GM21528 (cell line): ENCODE results near the gene ERC1.
"Not testable (repeated sequence)": the region's sequence is repeated elsewhere in the genome, so short reads cannot be mapped to it uniquely, and the experiment has no call there.

Experiments
- ATAC-seq: cut with Tn5 transposase; IDR thresholded peaks from one replicate; pipeline ENCODE4 v1.9.1; 2021; ENCODE audit warnings: mild to moderate bottlenecking, moderate library complexity; ENCODE audit not compliant: unreplicated experiment, low FRiP score

ERC1 gene

DNA sequence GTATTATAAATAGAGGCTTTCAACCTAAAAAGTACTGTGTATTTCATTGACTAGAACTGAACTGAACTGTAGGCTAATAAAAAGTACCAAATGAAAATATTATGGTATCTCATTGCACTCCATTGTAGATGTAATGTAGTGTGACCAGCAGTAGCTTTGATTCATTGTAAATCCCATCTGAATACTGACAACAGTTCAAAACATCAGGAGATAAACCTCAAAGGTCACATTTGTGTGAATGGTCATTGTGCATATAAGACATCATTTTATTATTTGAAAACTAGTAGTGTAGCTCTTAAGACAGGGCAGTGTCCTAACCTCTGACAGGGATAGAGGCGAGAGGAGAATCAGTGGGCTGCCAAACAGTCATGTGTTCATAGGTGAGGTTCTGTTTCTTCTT lies 316.8 kb downstream of the ERC1 start:
- no peak for ATAC-seq

DNA sequence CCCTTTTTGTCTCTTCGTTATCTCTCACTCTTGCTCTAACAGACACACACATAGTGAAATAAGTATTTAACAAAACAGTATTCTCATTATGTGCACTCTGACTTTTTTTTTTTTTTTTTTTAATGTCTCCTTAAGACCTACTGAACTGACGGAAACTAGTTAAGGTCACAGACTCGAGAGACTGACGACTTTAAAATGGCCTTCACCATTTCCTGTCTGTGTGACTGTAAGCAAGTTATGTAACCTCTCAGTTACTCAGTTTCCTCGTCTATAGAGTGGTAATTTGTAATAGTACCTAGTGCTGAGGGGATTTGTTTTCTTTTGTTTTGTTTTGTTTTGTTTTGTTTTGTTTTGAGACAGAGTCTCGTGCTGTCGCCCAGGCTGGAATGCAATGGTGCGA lies 318.6 kb downstream of the ERC1 start:
- ATAC-seq = no peak

DNA sequence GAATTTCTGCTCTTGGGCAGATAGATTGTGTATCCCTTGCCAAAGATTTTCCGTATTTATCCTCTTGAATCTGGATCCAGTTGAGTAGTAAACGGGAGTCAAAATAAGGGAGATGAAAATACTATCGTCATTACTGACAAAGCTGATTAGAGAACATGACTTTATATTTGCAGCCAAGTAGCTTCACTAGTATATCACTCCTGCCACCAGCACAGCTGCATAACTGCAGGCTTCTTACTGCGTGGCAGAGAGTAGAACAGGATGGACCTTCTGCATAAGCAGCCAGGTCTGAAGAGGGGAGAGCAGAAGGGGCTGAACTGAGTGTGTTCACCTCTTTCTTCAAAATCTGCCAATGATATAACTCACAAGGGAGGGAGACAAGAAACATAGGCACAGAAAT lies 319.6 kb downstream of the ERC1 start:
- ATAC-seq = no peak

DNA sequence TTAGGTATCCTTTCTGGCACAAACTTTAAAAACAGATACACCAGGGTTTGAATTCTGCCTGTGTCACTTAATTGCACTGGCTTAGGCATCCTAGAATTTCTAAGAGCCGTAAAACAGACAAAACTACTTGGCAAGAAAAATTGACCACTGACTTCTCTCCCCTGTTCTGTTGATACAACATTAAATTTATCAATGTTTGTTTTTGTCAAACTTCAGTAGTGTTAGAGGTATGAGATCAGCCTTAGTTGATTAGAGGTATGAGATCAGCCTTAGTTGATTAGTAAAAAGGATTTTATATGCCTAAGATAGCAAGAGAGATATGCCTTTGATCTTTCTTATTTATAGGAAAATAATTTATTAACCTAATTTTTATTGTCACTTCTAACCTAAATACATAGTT lies 320.1 kb downstream of the ERC1 start:
- no peak for ATAC-seq

DNA sequence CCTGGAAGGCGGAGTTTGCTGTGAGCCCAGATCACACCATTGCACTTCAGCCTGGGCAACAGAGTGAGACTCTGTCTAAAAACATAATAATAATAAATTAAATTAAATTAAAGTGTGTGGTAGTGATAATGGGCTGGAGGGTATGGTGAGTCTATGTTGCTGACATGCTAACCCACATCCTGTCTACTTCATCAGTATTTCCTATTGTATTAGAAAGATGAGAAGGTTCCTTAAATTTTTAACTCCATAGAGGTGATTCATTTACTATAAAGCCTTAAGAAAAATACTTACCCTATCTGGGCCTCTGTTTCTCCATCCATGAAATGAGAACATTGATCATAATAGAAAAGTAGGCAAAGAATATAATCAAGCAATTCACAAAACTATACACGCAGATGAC lies 322.9 kb downstream of the ERC1 start:
- ATAC-seq = no peak

DNA sequence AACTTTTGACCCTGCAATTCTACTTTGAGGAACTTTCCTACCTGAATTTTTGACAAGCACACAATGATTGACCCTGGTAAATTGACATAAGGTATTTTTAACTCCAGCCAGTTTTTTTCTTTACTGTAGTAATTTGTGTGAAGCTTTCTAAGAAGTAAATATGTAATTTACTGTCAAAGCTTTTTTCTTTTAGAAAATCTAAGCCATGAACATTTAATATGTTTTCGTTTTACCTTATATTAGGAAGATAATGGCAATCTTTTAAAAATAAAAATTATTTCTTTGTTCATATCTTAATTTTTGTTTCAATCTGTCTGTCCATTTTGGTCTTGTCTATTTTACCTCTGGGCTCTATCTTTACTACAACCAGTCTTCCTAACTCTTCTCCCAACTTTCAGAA lies 323.5 kb downstream of the ERC1 start:
- no peak for ATAC-seq

DNA sequence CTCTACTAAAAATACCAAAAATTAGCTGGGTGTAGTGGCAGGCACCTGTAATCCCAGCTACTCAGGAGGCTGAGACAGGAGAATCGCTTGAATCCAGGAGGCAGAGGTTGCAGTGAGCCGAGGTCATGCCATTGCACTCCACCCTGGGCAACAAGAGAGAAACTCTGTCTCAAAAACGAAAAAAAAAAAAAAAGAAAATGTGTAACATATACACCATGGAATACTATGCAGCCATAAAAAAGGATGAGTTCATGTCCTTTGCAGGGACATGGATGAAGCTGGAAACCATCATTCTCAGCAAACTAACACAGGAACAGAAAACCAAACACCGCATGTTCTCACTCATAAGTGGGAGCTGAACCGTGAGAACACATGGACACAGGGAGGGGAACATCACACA lies 326.0 kb downstream of the ERC1 start:
- not testable (repeated sequence) for ATAC-seq

DNA sequence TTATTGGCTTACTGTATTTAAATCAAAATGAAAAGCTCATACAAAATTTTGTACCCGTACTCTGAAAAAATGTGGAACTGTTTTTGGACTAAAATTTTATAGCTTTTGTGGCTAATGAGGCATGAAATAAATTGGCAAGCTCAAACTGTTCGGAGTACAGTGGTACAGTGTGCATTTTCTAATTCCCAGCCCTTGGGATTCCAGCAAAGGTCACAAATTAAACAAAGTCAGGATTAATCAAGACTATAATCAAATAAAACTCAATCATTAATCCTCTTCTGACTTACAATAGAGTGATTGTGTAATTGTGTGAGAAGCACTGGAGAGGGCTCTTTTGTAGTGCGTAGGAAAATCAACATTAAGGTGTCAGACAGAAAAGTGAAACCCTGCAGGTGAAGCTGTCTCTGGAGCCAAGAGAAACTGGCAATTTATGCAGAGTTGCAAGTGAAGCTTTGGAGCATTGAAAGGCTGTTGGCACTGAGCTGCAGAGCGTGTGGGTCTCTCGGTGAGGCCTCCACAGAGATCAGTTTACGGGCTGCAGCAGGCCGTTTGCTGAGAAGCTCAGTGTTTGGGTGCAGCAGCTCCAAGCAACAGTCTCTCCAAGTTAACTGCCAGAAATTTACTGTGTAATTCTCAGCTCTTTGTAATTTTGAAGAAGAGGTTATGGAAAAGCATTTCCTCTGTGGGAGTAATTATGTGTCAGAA lies 327.5 kb downstream of the ERC1 start:
- no peak for ATAC-seq

DNA sequence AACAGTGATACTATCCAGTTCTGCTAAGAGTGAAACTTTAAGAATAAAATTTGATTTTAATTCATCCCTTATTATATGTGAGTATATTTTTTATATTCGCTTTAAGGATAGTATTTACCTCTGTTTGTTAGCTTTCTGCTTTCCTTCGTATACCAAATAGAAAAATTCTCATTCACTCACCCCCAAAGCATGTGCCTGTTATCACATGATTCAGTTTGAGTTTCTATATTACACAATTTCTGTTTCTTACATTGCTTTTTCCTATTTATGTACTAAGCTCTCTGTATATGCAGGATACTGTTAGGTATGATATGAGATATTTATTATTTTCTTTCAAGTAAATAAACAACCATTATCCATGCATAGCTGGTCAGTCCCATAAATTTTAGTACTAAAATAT lies 328.2 kb downstream of the ERC1 start:
- no peak for ATAC-seq

DNA sequence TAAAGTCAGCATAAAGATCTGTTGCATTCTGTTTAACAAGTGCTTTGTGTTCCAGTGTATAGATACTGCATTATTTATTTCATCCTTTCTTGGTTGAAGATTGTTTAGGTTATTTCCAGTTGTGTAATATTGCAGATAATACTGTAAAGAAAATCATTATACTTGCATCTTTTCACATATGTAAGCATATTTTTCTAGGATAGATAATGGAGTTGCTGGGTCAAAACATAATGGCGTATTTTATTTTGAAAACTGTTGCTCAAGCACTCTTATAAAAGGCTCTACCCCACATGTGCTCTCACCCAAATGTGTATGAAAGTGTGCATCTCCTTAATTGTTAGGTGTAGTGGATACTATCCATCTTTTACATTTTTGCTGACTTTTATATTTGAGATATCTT lies 329.0 kb downstream of the ERC1 start:
- ATAC-seq = no peak

DNA sequence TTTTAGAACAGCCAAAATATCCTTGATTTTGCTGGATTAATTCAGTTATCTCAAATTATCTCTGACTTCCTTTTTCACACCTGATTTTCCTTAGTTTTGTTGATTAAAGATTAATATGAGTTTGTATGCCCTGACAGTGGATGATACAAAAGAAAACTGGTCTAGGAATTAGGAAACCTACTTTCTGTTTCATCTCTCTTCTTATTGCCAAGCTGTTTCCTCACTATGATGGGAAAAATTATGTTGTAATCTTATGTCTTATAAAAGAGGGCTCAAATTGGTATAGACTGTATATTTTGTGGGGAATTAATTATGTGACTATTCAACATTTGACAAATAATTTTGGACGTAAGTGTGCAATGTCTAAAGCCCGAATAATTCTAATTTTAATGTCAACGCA lies 331.8 kb downstream of the ERC1 start:
- ATAC-seq = no peak

DNA sequence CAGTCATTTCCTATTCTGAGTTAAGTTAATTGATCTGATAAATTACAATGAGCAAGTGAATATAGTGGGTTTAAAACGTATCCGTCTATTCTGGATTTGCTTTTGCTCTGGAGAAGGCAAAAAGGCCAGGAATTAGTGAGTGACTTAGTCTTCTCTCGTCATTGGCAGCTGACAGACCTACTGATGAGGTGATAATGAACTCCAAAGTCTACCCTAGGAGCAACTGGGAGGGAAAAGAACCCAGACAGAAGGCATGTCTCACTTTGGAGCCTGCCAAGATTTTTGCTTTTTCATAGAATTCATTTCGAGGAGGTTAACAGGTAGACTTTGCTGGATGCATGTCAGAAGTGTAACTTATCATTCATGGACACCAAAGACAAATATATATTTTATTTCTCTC lies 333.1 kb downstream of the ERC1 start:
- ATAC-seq = no peak

DNA sequence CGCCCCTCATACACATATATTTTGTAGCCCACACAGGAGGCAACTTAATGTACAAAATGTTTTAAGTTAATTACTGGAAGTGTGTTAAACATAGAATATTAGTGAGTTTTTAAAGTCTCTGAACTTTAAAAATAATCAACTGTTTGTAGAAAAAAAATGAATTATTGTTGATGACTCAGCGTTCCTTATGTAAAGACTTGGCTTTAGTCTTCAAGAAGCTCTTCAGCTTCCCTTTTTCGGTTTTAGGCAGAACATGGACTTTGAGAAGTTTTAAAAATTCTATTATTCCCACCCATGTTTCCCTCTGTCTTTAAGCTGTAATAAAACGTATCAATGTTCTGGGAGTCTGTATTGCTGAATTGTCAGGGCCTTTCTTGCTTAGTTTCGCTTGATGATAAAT lies 333.9 kb downstream of the ERC1 start:
- no peak for ATAC-seq

DNA sequence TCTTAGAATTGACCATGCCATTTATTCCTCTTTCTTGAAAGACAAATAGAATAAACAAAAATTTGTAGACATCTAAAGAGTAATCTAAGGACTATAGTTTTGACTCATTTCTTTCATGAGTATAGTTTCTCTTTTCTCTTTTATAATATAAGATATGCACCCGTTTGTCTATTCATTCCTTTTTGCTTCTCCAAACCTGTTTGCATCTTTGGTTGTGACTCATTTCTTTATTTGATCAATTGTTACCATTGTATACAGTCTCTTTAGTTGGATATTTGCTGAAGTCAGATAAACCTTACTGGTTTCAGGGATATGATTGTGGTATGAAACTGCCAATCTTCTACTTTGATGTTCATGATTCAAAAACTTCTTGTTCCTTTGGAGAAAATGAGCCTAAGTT lies 334.6 kb downstream of the ERC1 start:
- no peak for ATAC-seq

DNA sequence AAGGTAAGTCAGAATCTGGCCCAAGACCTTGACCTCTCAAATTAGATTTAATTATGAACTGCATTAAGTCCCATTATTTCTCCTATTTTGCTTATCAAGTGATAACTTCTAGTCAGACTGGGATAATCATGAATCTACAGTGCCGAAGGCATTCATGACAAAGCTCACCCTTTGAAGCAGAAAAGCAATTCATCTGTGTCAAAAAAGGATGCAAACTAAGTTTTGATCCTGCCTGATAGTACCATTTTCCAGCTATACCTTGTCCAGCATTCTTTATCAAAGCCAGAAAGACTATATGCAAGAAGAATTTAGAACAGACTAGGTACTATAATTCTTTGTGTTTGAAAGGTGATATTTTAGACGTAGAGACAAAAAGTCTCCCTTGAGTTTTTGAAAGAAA lies 335.2 kb downstream of the ERC1 start:
- ATAC-seq = no peak

DNA sequence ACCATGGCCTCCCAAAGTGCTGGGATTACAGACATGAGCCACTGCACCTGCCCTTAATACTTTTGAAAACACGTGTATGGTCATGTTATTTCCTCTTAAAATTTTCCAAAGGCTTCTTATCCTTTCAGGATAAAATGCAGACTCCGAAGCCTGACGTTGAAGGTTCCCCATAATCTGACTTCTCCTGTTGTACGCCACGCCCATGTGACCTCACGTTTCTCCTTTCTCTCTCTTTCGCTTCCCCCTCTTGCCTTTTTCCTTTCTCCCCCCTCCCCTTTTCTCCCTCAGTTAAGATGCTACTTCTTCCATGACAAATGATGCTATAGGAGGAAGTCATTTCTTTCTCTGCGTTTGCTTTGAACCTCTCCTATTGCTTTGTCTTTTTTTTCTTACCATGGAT lies 337.4 kb downstream of the ERC1 start:
- no peak for ATAC-seq

DNA sequence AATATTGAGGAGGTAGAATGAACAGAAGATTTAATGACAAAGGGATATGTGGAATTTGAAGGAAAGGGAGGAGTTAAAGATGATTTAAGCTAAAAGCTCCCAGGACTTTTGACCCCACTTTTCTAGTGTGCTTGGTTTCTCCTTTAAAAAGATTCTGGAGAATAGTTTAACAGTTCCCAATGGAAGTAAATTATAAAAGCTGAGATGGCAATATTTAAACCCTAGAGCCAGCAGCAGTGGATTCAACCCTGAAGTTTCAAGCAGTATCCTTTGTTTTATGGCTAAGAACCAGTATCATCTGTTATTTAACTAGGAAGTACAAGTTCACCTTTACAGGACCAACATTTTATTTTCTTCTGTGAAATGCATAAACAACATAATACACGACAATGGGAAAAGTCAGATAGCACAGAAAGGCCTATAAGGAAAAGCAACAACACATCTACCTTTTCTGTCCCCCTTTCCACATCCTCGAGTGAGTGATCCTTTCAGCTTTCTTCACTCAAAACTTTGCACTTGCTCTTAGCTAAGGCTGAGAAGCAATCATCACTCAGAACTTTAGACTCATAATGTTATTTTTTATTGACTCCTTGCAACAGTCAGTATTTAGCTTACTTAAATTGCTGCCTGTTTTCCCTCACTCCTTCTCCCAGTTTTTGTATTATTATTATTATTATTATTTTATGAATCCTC lies 338.9 kb downstream of the ERC1 start:
- no peak for ATAC-seq

DNA sequence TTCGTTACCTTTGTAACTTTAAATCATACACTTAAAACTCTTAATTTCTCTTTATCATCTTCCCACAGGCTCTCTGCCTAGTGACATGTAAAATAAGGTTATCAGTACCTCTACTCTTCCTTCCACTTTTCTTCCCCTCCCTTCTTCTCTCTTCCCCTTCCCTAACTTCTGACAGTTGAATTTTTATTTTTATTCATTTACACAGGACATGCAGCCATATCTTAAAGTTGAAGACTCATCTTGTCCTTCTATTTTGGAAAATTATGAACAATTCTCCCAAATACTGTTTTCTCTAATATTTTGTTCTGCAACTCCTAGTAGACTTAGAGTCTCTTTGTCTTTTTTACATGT lies 339.4 kb downstream of the ERC1 start:
- ATAC-seq = no peak

DNA sequence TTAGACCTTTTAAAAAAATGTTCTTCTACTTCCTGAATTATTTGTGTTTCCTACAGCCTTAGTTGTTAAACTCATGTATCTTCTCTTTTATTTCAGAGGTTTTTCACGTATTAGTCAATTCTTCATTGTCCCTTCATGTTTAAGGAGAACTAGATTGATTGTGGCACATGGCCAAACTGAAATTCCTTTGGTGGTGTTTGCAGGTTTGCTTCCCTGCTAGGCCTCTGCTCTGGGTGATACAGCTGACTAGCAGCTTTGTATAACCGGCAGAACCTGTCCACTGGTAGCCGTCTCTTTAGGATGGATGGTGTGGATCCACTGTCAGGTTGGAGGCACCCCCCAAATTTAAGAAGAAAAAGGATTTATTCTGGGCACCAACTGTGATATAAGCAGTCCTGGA lies 341.3 kb downstream of the ERC1 start:
- ATAC-seq = no peak

DNA sequence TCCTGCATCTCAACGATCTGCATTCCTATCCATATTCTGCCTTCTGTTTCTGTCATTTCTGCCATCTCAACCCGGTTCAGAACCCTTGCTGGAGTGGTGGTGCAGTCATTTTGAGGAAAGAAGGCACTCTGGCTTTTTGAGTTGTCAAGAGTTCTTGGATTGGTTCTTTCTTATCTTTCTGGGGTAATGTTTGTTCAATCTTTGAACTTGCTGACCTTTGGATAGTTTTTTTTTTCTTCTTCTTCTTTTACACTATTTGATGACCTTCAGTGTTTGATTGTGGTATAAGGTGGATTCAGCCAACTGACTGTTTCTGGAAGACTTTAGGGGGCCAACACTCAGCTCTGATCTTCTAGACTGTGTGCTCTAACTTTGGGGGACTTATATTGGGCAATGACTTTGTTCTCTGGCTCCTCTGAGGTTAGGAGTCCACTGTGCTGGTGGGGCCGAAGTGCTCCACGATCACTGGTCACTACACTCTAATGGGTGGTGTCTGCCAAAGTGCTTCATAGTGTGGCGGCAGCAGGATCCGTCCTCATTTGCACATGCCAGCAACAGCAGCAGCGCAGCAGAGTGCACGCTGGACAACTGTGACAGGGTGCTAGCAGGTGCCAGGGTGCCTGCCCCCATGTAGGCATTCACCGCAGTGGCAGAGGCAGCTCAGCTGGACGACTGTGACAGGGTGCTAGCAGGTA lies 347.6 kb downstream of the ERC1 start:
- no peak for ATAC-seq

DNA sequence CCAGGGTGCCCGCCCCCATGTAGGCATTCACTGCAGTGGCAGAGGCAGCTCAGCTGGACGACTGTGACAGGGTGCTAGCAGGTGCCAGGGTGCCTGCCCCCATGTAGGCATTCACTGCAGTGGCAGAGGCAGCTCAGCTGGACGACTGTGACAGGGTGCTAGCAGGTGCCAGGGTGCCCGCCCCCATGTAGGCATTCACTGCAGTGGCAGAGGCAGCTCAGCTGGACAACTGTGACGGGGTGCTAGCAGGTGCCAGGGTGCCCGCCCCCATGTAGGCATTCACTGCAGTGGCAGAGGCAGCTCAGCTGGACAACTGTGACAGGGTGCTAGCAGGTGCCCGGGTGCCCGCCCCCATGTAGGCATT lies 348.1 kb downstream of the ERC1 start:
- not testable (repeated sequence) for ATAC-seq
